Activated T-helper 2 cell treated with anti-CD3 and anti-CD28 coated beads, Interferon-gamma antibody, Interleukin-2, Interleukin-4, amounts not matched to agents 10 μg/mL and 5 μg/mL and 100 μg/mL, durations not matched to agents 14 hours and 24 hours and 36 hours (primary cell): Measurements from ENCODE around the gene GLT6D1. TPM values are rescaled to one million over a fixed set of nuclear protein-coding genes. Genes with fewer than 3 reads are reported as not detected.
A peak's percentile ranks its signal among the peaks of the same experiment; 100 is the strongest.

Experiments
- DNase-seq: peaks from one replicate; pipeline ENCODE4 v3.0.0; 2021; ENCODE audit warnings: low spot score
- H3K27ac Mint-ChIP-seq: one replicate; pipeline ENCODE4 v1.8.0; 2021; ENCODE audit warnings: mixed read lengths
- H3K27me3 Mint-ChIP-seq: one replicate; pipeline ENCODE4 v1.8.0; 2021; ENCODE audit warnings: low read depth, mixed read lengths
- H3K36me3 Mint-ChIP-seq: one replicate; pipeline ENCODE4 v1.8.0; 2021; ENCODE audit warnings: low read depth, mixed read lengths
- H3K4me1 Mint-ChIP-seq: one replicate; pipeline ENCODE4 v1.8.0; 2021; ENCODE audit warnings: low read depth, mixed read lengths
- H3K4me3 Mint-ChIP-seq: one replicate; pipeline ENCODE4 v1.8.0; 2021; ENCODE audit warnings: low read depth, mild to moderate bottlenecking, moderate library complexity, mixed read lengths
- H3K9me3 Mint-ChIP-seq: one replicate; pipeline ENCODE4 v1.8.0; 2021; ENCODE audit warnings: mixed read lengths
- intact Hi-C: fragments of 100-400 bp; cut with micrococcal nuclease; formaldehyde crosslinking; loops from one replicate; pipeline ENCODE4 v1.15.1; 2023
- total RNA-seq: library from RNA; stranded (reverse); gene quantifications from 2 replicates; pipeline ENCODE4 v1.2.3, GENCODE V29; 2022

The GLT6D1 gene
- total RNA-seq, 1 donor from 2014 or later: not detected

- H3K4me3 Mint-ChIP-seq: no peak overlapping the region
- H3K27me3 Mint-ChIP-seq: peaks cover under 1% of the 10 kb centered on the region
- DNase-seq: peak; percentile 5
- H3K36me3 Mint-ChIP-seq: no peaks in the 10 kb centered on the region
- H3K27ac Mint-ChIP-seq: no peak overlapping the region
- intact Hi-C loops: no loop called here
- H3K9me3 Mint-ChIP-seq: no peaks in the 10 kb centered on the region
- H3K4me1 Mint-ChIP-seq: no peaks in the 10 kb centered on the region
Measured at GRCh38 chr9:135589596-135590485, 49.5 kb downstream of the GLT6D1 start.

DNA sequence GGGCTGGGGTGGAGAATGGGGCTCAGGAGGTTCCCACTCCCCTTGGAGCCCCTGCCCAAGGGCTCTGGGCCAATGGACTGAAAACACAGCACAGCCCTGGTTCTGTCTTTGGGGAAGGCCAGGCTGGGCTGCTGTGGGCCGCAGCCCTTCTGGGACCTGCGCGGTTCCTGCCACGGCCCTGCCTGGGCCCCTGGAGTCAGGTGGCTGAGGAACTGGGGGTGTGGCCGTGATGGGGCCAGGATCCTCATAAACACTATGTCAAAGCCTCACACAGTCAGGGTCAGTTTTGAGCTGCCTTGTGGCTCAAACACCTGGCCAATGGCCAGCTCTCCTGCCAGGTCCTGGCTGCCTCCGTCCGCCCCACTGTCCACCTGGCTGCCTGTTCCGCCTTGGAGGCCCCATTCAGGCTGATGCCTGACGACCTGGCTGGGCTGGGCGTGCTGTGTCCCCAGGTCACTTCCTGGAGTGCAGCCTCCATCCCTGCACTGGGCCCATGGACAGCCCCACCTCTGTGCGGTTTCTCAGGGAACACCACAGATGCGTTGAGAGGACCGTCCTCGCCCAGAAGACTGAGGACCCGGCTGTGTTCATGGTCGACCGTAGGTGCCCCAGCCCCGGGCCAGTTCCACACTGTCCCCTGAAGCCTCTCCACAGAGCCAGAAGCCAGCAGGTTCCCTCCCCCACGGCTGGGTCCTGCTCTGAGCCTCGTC lies 50.3 kb downstream of the GLT6D1 start:
- Mint-ChIP-seq H3K4me1 (no peaks in the 10 kb centered on the region), H3K36me3 (no peaks in the 10 kb centered on the region), H3K9me3 (no peaks in the 10 kb centered on the region), H3K4me3 (no peak overlapping the region), H3K27ac (no peak overlapping the region), H3K27me3 (no peaks in the 10 kb centered on the region)
- peak; percentile 1 for DNase-seq
- intact Hi-C loops: no loop called here

- intact Hi-C loops: no loop called here
- Mint-ChIP-seq H3K36me3 (no peaks in the 10 kb centered on the region), H3K4me1 (no peaks in the 10 kb centered on the region), H3K9me3 (no peaks in the 10 kb centered on the region), H3K4me3 (no peak overlapping the region), H3K27ac (no peak overlapping the region), H3K27me3 (no peaks in the 10 kb centered on the region)
- peak; percentile 0 for DNase-seq
Measured at GRCh38 chr9:135588371-135588770, 51.0 kb downstream of the GLT6D1 start.

DNA sequence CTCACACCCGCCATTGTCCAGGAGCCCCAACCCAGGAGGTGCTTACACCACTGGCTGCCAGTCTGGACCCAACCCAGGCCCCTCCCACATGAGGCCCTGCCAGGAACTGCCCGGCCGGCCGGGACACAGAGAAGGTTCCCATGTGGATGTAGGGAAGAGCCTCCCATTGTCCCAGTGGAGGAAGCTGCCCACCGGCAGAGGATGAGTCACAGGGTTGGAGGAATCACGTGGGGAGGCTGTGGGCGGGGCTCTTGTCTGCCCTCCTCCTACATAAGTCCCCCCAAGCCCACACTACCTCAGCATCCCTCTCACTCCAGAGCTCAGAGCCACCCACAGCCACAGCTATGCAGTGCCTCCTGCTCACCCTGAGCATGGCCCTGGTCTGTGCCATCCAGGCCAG lies 51.7 kb downstream of the GLT6D1 start:
- Mint-ChIP-seq H3K36me3 (no peaks in the 10 kb centered on the region), H3K4me1 (no peaks in the 10 kb centered on the region), H3K27me3 (no peaks in the 10 kb centered on the region), H3K9me3 (no peaks in the 10 kb centered on the region), H3K4me3 (no peak overlapping the region), H3K27ac (no peak overlapping the region)
- no peak for DNase-seq
- intact Hi-C loops: no loop called here

GRCh38 chr9:135586601-135587109 lies 52.7 kb downstream of the GLT6D1 start:
- DNase-seq: no peak
- Mint-ChIP-seq H3K4me3 (no peak overlapping the region), H3K9me3 (no peaks in the 10 kb centered on the region), H3K27me3 (no peaks in the 10 kb centered on the region), H3K4me1 (no peaks in the 10 kb centered on the region), H3K36me3 (no peaks in the 10 kb centered on the region), H3K27ac (no peak overlapping the region)
- intact Hi-C loops: no loop called here

- Mint-ChIP-seq H3K27me3 (no peaks in the 10 kb centered on the region), H3K36me3 (no peaks in the 10 kb centered on the region), H3K4me1 (no peaks in the 10 kb centered on the region), H3K27ac (no peak overlapping the region), H3K9me3 (no peaks in the 10 kb centered on the region), H3K4me3 (no peak overlapping the region)
- DNase-seq: peak; percentile 5
- intact Hi-C loops: no loop called here
Measured at GRCh38 chr9:135584934-135585333, 54.4 kb downstream of the GLT6D1 start.

DNA sequence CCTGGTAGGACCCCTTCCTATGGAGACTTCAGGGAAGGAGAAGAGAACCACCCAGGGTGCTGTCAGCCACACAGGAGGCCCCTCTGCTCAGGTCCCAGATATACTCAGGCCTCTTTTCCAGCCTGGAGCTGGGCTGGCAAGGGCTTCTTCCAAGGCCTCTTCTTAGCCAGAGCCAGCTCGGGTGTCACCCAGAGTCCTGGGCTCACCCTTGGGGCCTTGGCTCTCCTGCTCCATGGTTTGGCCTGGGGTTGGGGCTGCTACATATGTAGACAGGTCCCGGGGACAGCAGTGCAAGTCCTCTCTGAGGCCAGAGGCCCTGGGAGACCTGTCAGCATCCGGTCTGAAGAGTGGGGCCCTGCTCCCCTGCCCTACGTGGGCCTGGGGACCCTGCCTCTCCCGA lies 55.0 kb downstream of the GLT6D1 start:
- no peak overlapping the region for H3K27ac Mint-ChIP-seq
- H3K4me3 Mint-ChIP-seq: no peak overlapping the region
- no peaks in the 10 kb centered on the region for H3K4me1 Mint-ChIP-seq
- no peaks in the 10 kb centered on the region for H3K27me3 Mint-ChIP-seq
- DNase-seq: peak; percentile 6
- no peaks in the 10 kb centered on the region for H3K9me3 Mint-ChIP-seq
- no peaks in the 10 kb centered on the region for H3K36me3 Mint-ChIP-seq
- intact Hi-C loops: no loop called here

- H3K4me3 Mint-ChIP-seq: no peak overlapping the region
- no peak overlapping the region for H3K27ac Mint-ChIP-seq
- intact Hi-C loops: no loop called here
- no peaks in the 10 kb centered on the region for H3K9me3 Mint-ChIP-seq
- H3K36me3 Mint-ChIP-seq: no peaks in the 10 kb centered on the region
- no peaks in the 10 kb centered on the region for H3K27me3 Mint-ChIP-seq
- H3K4me1 Mint-ChIP-seq: no peaks in the 10 kb centered on the region
- no peak for DNase-seq
Measured at GRCh38 chr9:135583688-135584011, 55.7 kb downstream of the GLT6D1 start.

- Mint-ChIP-seq H3K4me3 (no peak overlapping the region), H3K27me3 (no peaks in the 10 kb centered on the region), H3K36me3 (no peaks in the 10 kb centered on the region), H3K9me3 (no peaks in the 10 kb centered on the region), H3K4me1 (no peaks in the 10 kb centered on the region), H3K27ac (no peak overlapping the region)
- intact Hi-C loops: no loop called here
- no peak for DNase-seq
Measured at GRCh38 chr9:135582966-135583687, 56.2 kb downstream of the GLT6D1 start.

GRCh38 chr9:135582541-135582940 lies 56.8 kb downstream of the GLT6D1 start:
- Mint-ChIP-seq H3K27me3 (no peaks in the 10 kb centered on the region), H3K36me3 (no peaks in the 10 kb centered on the region), H3K4me3 (no peak overlapping the region), H3K4me1 (no peaks in the 10 kb centered on the region), H3K9me3 (no peaks in the 10 kb centered on the region), H3K27ac (no peak overlapping the region)
- DNase-seq: no peak
- intact Hi-C loops: no loop called here

- Mint-ChIP-seq H3K36me3 (no peaks in the 10 kb centered on the region), H3K27me3 (no peaks in the 10 kb centered on the region), H3K9me3 (no peaks in the 10 kb centered on the region), H3K27ac (no peak overlapping the region), H3K4me3 (no peak overlapping the region), H3K4me1 (no peaks in the 10 kb centered on the region)
- no peak for DNase-seq
- intact Hi-C loops: no loop called here
Measured at GRCh38 chr9:135581636-135582426, 57.5 kb downstream of the GLT6D1 start.

DNA sequence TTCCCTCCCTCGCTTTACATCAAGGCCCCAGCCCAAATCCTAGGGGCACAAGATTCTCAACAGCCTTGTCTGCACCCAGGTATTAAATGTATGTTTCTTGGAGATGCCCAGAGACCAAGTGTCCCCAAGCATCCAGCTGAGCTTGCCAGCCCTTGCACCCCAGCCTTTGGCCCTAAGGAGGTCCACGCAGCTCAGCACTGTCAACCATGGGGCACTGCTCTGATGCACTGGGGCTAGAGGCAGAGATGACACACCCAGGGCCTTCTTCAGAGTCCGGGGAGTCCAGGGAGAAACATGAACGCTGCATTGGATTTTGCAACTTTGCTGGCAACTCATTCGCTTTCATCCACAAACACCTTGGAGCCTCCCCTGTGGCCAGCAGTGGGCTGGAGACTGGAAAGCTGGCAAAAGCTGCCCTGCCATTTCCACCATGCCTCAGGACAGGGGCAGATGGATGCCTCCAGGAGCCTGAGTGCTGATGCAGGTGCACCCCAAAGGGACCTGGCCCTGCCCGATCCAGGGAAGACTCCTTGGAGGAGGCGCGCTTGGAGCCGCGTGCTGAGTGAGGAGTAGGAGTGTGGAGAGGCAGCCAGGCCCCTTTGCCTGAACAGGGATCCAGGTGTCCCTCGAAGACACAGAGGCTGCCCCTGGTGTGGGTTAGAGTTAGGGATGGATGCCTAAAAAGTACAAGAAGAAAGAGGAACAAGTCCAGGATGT lies 58.5 kb downstream of the GLT6D1 start:
- no peaks in the 10 kb centered on the region for H3K4me1 Mint-ChIP-seq
- H3K4me3 Mint-ChIP-seq: no peak overlapping the region
- H3K27ac Mint-ChIP-seq: no peak overlapping the region
- no peaks in the 10 kb centered on the region for H3K27me3 Mint-ChIP-seq
- no peaks in the 10 kb centered on the region for H3K36me3 Mint-ChIP-seq
- H3K9me3 Mint-ChIP-seq: no peaks in the 10 kb centered on the region
- intact Hi-C loops: no loop called here
- no peak for DNase-seq
